H9 (cell line): ENCODE data around the gene SLC1A1. TPM values are rescaled to one million over a fixed set of nuclear protein-coding genes. Genes with fewer than 3 reads are reported as not detected.

ENCODE experiments used
- DNase-seq: peaks from one replicate; pipeline ENCODE4 v3.0.0-alpha.2; 2017
- H2AFZ ChIP-seq: one replicate; pipeline ENCODE4 v1.6.1; 2013; ENCODE audit warnings: mild to moderate bottlenecking, low read length, control low read depth, moderate library complexity
- H2AK5ac ChIP-seq: 2 replicates; pipeline ENCODE4 v1.6.1; 2013; ENCODE audit warnings: low read length, control low read depth, mixed read lengths; ENCODE audit not compliant: insufficient read length
- H2BK120ac ChIP-seq: one replicate; pipeline ENCODE4 v1.6.1; 2013; ENCODE audit warnings: low read depth, mild to moderate bottlenecking, low read length, control low read depth, inconsistent platforms; ENCODE audit not compliant: poor library complexity, severe bottlenecking
- H2BK12ac ChIP-seq: 2 replicates; pipeline ENCODE4 v1.6.1; 2013; ENCODE audit warnings: low read length, control low read depth, mixed read lengths, low read depth; ENCODE audit not compliant: insufficient read length
- H2BK15ac ChIP-seq: 2 replicates; pipeline ENCODE4 v1.6.1; 2013; ENCODE audit warnings: low read depth, low read length, control low read depth
- H2BK20ac ChIP-seq: one replicate; pipeline ENCODE4 v1.6.1; 2013; ENCODE audit warnings: low read depth, mild to moderate bottlenecking, low read length, control low read depth, inconsistent platforms; ENCODE audit not compliant: poor library complexity, severe bottlenecking
- H2BK5ac ChIP-seq: 2 replicates; pipeline ENCODE4 v1.6.1; 2013; ENCODE audit warnings: low read length, control low read depth, mixed read lengths; ENCODE audit not compliant: insufficient read length
- H3K14ac ChIP-seq: 2 replicates; pipeline ENCODE4 v1.6.1; 2013; ENCODE audit warnings: low read length, control low read depth; ENCODE audit not compliant: insufficient read depth
- H3K18ac ChIP-seq: 2 replicates; pipeline ENCODE4 v1.6.1; 2013; ENCODE audit warnings: low read depth, mild to moderate bottlenecking, mixed read lengths, low read length, control low read depth; ENCODE audit not compliant: insufficient read length
- H3K23ac ChIP-seq: 2 replicates; pipeline ENCODE4 v1.6.1; 2013; ENCODE audit warnings: low read length, control low read depth, mixed read lengths, low read depth; ENCODE audit not compliant: insufficient read length
- H3K23me2 ChIP-seq: 2 replicates; pipeline ENCODE4 v1.6.1; 2013; ENCODE audit warnings: low read depth, mild to moderate bottlenecking, mixed read lengths, low read length, control low read depth; ENCODE audit not compliant: insufficient read length, poor library complexity, severe bottlenecking
- H3K27ac ChIP-seq: 2 replicates; pipeline ENCODE4 v1.5.1; 2013; ENCODE audit warnings: low read length, control low read depth, mixed read lengths, low read depth; ENCODE audit not compliant: insufficient read length
- H3K27me3 ChIP-seq: 2 replicates; pipeline ENCODE4 v1.6.1; 2013; ENCODE audit warnings: low read length, control low read depth, inconsistent platforms; ENCODE audit not compliant: insufficient read depth
- H3K4ac ChIP-seq: 2 replicates; pipeline ENCODE4 v1.6.1; 2013; ENCODE audit warnings: low read depth, mild to moderate bottlenecking, control low read depth, inconsistent platforms, low read length, moderate library complexity
- H3K4me1 ChIP-seq: 2 replicates; pipeline ENCODE4 v1.6.1; 2013; ENCODE audit warnings: low read length, control low read depth, inconsistent platforms; ENCODE audit not compliant: insufficient read depth
- H3K4me2 ChIP-seq: 2 replicates; pipeline ENCODE4 v1.6.1; 2013; ENCODE audit warnings: low read length, control low read depth, mixed read lengths; ENCODE audit not compliant: insufficient read length, insufficient read depth
- H3K56ac ChIP-seq: 2 replicates; pipeline ENCODE4 v1.6.1; 2013; ENCODE audit warnings: low read depth, mild to moderate bottlenecking, mixed read lengths, low read length, control low read depth; ENCODE audit not compliant: insufficient read length
- H3K79me1 ChIP-seq: 2 replicates; pipeline ENCODE4 v1.6.1; 2013; ENCODE audit warnings: low read depth, mild to moderate bottlenecking, moderate library complexity, low read length, control low read depth, inconsistent platforms; ENCODE audit not compliant: insufficient read depth, poor library complexity, severe bottlenecking
- H3K79me2 ChIP-seq: 2 replicates; pipeline ENCODE4 v1.6.1; 2013; ENCODE audit warnings: low read length, control low read depth, inconsistent platforms; ENCODE audit not compliant: insufficient read depth
- H3K9ac ChIP-seq: 2 replicates; pipeline ENCODE4 v1.6.1; 2013; ENCODE audit warnings: low read length, control low read depth, mixed read lengths; ENCODE audit not compliant: insufficient read length; ENCODE audit errors: extremely low read depth
- H3K9me3 ChIP-seq: one replicate; pipeline ENCODE4 v1.6.1; 2013; ENCODE audit warnings: low read depth, low read length, inconsistent platforms; ENCODE audit not compliant: control insufficient read depth
- H3T11ph ChIP-seq: one replicate; pipeline ENCODE4 v1.6.1; 2013; ENCODE audit warnings: mild to moderate bottlenecking, low read length, control low read depth, inconsistent platforms
- H4K20me1 ChIP-seq: one replicate; pipeline ENCODE4 v1.6.1; 2013; ENCODE audit not compliant: control insufficient read depth, insufficient read length, insufficient read depth
- H4K5ac ChIP-seq: 2 replicates; pipeline ENCODE4 v1.6.1; 2013; ENCODE audit warnings: low read depth, mild to moderate bottlenecking, mixed read lengths, low read length, control low read depth; ENCODE audit not compliant: insufficient read length
- H4K8ac ChIP-seq: replicated peaks from 2 replicates; pipeline ENCODE4 v1.6.1; 2013; ENCODE audit warnings: low read length, control low read depth, mixed read lengths, low read depth; ENCODE audit not compliant: insufficient read length
- H4K91ac ChIP-seq: 2 replicates; pipeline ENCODE4 v1.6.1; 2013; ENCODE audit warnings: low read depth, mild to moderate bottlenecking, moderate library complexity, mixed read lengths, low read length, control low read depth; ENCODE audit not compliant: insufficient read length
- H3K27ac Mint-ChIP-seq, 3 experiments: 2 replicates in 2 of 3; 3 replicates in 1 of 3; pipeline ENCODE4 v1.8.0; 2020 to 2021; ENCODE audit warnings: mixed read lengths in 3 of 3, mild to moderate bottlenecking in 1 of 3, moderate library complexity in 1 of 3
- H3K27me3 Mint-ChIP-seq: 2 replicates; pipeline ENCODE4 v1.8.0; 2021; ENCODE audit warnings: low read depth, mild to moderate bottlenecking, moderate library complexity, mixed read lengths
- H3K36me3 Mint-ChIP-seq, 3 experiments: 2 replicates in 2 of 3; 3 replicates in 1 of 3; pipeline ENCODE4 v1.8.0; 2020 to 2021; ENCODE audit warnings: low read depth in 3 of 3, mixed read lengths in 3 of 3; ENCODE audit not compliant: insufficient read depth in 1 of 3
- H3K4me1 Mint-ChIP-seq, 2 experiments: 2 replicates each; pipeline ENCODE4 v1.8.0; 2020; ENCODE audit warnings: mixed read lengths in 2 of 2
- H3K4me3 Mint-ChIP-seq, 2 experiments: 2 replicates in 1 of 2; 3 replicates in 1 of 2; pipeline ENCODE4 v1.8.0; 2020 to 2021; ENCODE audit warnings: mild to moderate bottlenecking in 2 of 2, mixed read lengths in 2 of 2, moderate library complexity in 1 of 2
- H3K9me3 Mint-ChIP-seq, 2 experiments: 2 replicates in 1 of 2; 3 replicates in 1 of 2; pipeline ENCODE4 v1.8.0; 2020; ENCODE audit warnings: mild to moderate bottlenecking in 2 of 2, mixed read lengths in 2 of 2, moderate library complexity in 1 of 2
- CTCF ChIP-seq: fragments of 200-600 bp; sonication (generic); conservative IDR thresholded peaks from 3 replicates; pipeline ENCODE4 v1.8.0; 2021; ENCODE audit warnings: antibody characterized with exemption, mild to moderate bottlenecking
- WGBS: extraction: QIAGEN DNeasy Blood & Tissue Kit; methylation state at CpG from one replicate; pipeline ENCODE4 v1.1.7; 2013; ENCODE audit warnings: missing lambda C conversion rate, low lambda C conversion rate, mixed read lengths; ENCODE audit not compliant: insufficient read length; ENCODE audit errors: extremely low coverage; 5-methylcytosine and 5-hydroxymethylcytosine counted together
- total RNA-seq: library from RNA; stranded (reverse); gene quantifications from 2 replicates; pipeline ENCODE4 v1.2.1, GENCODE V29; 2021

Gene SLC1A1
- total RNA-seq, 1 experiment from 2014 or later, result 4.7 TPM

- Histone ChIP-seq H2BK5ac (no peak overlapping the region), H3K56ac (no peak overlapping the region), H2BK15ac (no peak overlapping the region), H3K23ac (no peak overlapping the region), H4K20me1 (no peaks in the 10 kb centered on the region), H3K23me2 (no peaks in the 10 kb centered on the region), H3K9ac (no peak overlapping the region), H2AFZ (no peak overlapping the region), H3T11ph (no peak overlapping the region), H3K14ac (no peak overlapping the region), H2BK20ac (no peak overlapping the region), H2BK120ac (no peak overlapping the region), H3K79me2 (no peaks in the 10 kb centered on the region), H3K4ac (no peak overlapping the region), H3K27ac (no peak overlapping the region), H3K4me1 (peaks cover 12% of the 10 kb centered on the region), H2BK12ac (no peak overlapping the region), H4K5ac (no peak overlapping the region), H3K9me3 (no peaks in the 10 kb centered on the region), H3K4me2 (no peak overlapping the region), H4K91ac (no peak overlapping the region), H2AK5ac (no peak overlapping the region), H3K18ac (no peak overlapping the region), H3K79me1 (no peaks in the 10 kb centered on the region), H3K27me3 (no peaks in the 10 kb centered on the region), H4K8ac (no peak overlapping the region)
- no CpG with 5 or more reads among the region's 1 CpG for WGBS
- Mint-ChIP-seq H3K9me3 (peaks cover 0 to 4% of the 10 kb centered on the region in 2 experiments; a peak in 1 of 5 replicates), H3K27ac (peak overlapping the region in 1 of 3 experiments; percentile 7; a peak in 1 of 7 replicates), H3K36me3 (peaks cover 0 to 4% (median 3%) of the 10 kb centered on the region in 3 experiments; a peak in 3 of 7 replicates), H3K4me1 (peaks cover 30 to 31% of the 10 kb centered on the region in 2 experiments), H3K4me3 (no peak overlapping the region), H3K27me3 (peaks cover 10% of the 10 kb centered on the region)
- no peak for DNase-seq
- no peak for TF ChIP-seq CTCF
Measured at GRCh38 chr9:4515958-4516375, 25.7 kb downstream of the SLC1A1 start.
